ENCODE measurements around the gene TMEM80.

GRCh38 chr11:699753-700152, 4.1 kb downstream of the TMEM80 start:
- TF ChIP-seq CTCF (IDR thresholded peaks at IDR 0.05; ENCODE audit: low read depth, low read length) (no peak), EZH2phosphoT487 (IDR thresholded peaks at IDR 0.05; ENCODE audit: low read depth) (no peak)
